Activated CD4-positive, alpha-beta T cell treated with anti-CD3 and anti-CD28 coated beads, Interleukin-2, amount 10 ng/mL, durations not matched to agents 7 days and 5 days (primary cell): ENCODE data around the gene SERPINI2. TPM values are rescaled to one million over a fixed set of nuclear protein-coding genes. Genes with fewer than 3 reads are reported as not detected.

Experiments
- CTCF ChIA-PET: fragments of 350-600 bp; sonication (Branson Sonifier 250); formaldehyde crosslinking; loops from one replicate; lab custom pipeline; 2021; ENCODE audit warnings: antibody characterized with exemption; lab: Charles Lee
- POLR2A ChIA-PET: fragments of 350-600 bp; sonication (Branson Sonifier 250); formaldehyde crosslinking; loops from one replicate; lab custom pipeline; 2021; ENCODE audit warnings: antibody characterized with exemption; lab: Charles Lee
- DNase-seq: peaks from one replicate; pipeline ENCODE4 v3.0.0-alpha.2; 2020
- H3K27ac Mint-ChIP-seq: one replicate; pipeline ENCODE4 v1.8.0; 2021; ENCODE audit warnings: mild to moderate bottlenecking, moderate library complexity, mixed read lengths
- H3K27me3 Mint-ChIP-seq: one replicate; pipeline ENCODE4 v1.8.0; 2021; ENCODE audit warnings: mixed read lengths
- H3K36me3 Mint-ChIP-seq: one replicate; pipeline ENCODE4 v1.8.0; 2021; ENCODE audit warnings: low read depth, mixed read lengths
- H3K4me1 Mint-ChIP-seq: one replicate; pipeline ENCODE4 v1.8.0; 2021; ENCODE audit warnings: mixed read lengths
- H3K4me3 Mint-ChIP-seq: one replicate; pipeline ENCODE4 v1.8.0; 2021; ENCODE audit warnings: mild to moderate bottlenecking, moderate library complexity, mixed read lengths
- H3K9me3 Mint-ChIP-seq: one replicate; pipeline ENCODE4 v1.8.0; 2021; ENCODE audit warnings: mixed read lengths
- total RNA-seq, 2 experiments: library from RNA; stranded (reverse); gene quantifications; one replicate each; pipeline ENCODE4 v1.2.3, GENCODE V29; 2021

Gene SERPINI2, protein sequence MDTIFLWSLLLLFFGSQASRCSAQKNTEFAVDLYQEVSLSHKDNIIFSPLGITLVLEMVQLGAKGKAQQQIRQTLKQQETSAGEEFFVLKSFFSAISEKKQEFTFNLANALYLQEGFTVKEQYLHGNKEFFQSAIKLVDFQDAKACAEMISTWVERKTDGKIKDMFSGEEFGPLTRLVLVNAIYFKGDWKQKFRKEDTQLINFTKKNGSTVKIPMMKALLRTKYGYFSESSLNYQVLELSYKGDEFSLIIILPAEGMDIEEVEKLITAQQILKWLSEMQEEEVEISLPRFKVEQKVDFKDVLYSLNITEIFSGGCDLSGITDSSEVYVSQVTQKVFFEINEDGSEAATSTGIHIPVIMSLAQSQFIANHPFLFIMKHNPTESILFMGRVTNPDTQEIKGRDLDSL
- not detected for total RNA-seq

DNA sequence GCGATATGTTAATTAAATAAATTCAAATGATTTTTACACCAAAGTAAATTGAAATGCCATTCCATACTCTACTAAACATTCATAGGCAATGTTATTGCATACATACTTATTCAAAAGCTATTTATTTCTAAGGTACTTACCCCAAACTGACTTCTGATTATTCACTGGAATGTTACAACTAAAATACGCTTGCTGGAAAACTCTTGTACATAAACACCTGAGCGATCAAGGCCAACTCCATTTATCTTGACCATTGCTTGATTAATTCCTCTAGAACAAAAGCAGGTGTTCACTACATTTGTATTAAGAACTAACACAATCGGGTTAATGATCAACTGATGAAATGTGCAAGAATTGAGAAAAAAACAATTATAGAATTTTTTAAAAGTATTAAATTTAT, at the start of gene SERPINI2:
Gene SERPINI2 (minus strand): TSS at position 180 of the 400 bp plus-strand sequence. CDS start 2,208 bp downstream, outside the sequence.
- Mint-ChIP-seq H3K4me3 (no peak within 1 kb of the TSS), H3K9me3 (no peaks in the 10 kb centered on the region), H3K27me3 (no peaks in the 10 kb centered on the region), H3K36me3 (no peaks in the 10 kb centered on the region), H3K27ac (no peak within 1 kb of the TSS), H3K4me1 (no peaks in the 10 kb centered on the region)
- no peak for DNase-seq
- POLR2A ChIA-PET, result no interaction called here
- CTCF ChIA-PET, result no interaction called here

DNA sequence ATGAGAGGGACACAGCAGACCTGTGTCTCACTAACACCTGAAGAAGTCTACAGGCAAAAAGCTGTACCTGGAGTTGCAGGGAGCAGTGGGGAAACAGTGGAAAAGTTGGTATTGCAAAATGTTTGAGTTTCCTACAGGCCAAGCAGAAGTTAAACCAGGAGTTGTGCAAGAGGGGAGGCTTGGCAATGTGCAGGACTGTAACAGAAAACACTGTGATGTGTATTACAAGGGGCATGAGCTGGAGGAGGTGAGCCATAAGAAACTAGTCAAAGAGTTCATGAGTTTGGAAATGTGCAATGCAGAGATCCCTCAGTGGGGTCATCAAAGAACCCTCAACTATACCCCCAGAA, 47.1 kb upstream of the SERPINI2 start:
- Mint-ChIP-seq H3K27me3 (no peaks in the 10 kb centered on the region), H3K36me3 (no peaks in the 10 kb centered on the region), H3K4me1 (no peaks in the 10 kb centered on the region), H3K27ac (no peak overlapping the region), H3K9me3 (no peaks in the 10 kb centered on the region), H3K4me3 (no peak overlapping the region)
- POLR2A ChIA-PET, result no interaction called here
- DNase-seq, result no peak
- CTCF ChIA-PET, result no interaction called here

DNA sequence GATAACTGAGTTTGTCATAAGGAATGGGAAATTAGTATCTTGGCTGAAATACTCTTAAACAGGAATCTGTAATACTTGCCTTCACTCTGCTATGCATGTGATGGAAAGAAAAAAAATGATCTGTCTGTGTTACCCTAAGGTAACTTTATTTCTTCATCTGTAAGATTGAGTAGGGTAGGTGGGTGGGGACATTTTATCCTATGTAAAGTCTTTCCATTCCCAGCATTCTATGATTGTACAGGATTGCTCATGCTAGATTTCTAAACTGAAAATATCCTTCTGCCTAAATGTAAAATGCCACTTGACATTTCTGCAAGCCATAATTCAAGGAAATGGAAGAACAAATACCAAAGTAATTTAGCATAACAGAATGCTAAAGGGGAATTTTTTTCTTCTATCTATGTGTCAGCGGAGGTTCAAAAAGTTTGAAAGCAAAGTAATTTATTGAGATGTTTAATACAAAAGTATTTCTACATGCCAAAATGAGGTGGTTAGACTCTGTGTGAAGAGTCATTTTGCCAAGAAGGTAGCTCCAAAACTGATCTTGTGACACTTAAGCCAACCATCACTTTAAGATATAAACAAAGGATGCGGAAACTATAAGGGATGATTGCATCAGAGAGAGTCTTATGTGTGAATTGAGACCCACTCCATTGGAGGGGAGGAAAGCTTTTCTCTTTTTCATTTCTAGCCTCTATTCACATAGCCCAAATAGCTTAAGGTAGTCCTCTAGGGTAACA, 46.6 kb upstream of the SERPINI2 start:
- Mint-ChIP-seq H3K4me3 (no peak overlapping the region), H3K9me3 (no peaks in the 10 kb centered on the region), H3K36me3 (no peaks in the 10 kb centered on the region), H3K27ac (no peak overlapping the region), H3K4me1 (no peaks in the 10 kb centered on the region), H3K27me3 (no peaks in the 10 kb centered on the region)
- no peak for DNase-seq
- POLR2A ChIA-PET, result no interaction called here
- CTCF ChIA-PET, result no interaction called here

DNA sequence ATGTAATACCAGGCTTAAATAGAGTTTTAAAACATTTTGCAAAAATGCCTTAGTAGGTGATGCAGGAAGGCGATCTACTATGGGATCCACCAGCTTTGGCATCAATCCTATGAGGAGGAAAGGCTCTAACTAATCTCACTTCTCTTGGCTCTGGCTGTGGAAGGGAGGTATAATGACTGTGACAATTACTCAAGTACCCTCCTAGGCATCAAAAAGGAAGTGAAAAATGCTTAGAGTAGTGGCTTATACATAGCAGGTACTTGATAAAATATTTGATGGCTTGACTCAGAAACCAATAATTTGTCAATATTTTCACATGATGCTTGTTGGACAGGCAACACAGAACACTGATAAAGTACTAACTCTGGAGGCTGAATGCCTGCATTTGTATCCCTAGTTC, 34.1 kb upstream of the SERPINI2 start:
- H3K4me1 Mint-ChIP-seq, result no peaks in the 10 kb centered on the region
- no peaks in the 10 kb centered on the region for H3K27me3 Mint-ChIP-seq
- CTCF ChIA-PET, result no interaction called here

DNA sequence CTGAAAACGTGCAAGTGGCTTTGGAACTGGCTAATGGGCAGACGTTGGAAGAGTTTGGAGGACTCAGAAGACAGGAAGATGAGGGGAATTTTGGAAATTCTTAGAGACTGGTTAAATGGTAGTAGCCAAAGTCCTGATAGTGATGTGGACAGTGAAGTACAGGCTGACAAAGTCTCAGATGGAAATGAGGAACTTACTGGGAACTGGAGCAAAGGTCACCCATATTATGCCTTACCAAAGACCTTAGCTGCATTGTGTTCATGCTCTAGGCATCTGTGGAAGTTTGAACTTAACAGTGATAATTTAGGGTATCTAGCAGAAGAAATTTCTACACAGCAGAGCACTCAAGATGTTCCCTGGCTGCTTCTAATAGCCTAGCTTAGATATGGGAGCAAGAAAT, 28.6 kb upstream of the SERPINI2 start:
- H3K9me3 Mint-ChIP-seq, result no peaks in the 10 kb centered on the region
- no peak for DNase-seq
- H3K36me3 Mint-ChIP-seq, result no peaks in the 10 kb centered on the region
- CTCF ChIA-PET, result no interaction called here
- no peak overlapping the region for H3K27ac Mint-ChIP-seq
- POLR2A ChIA-PET, result no interaction called here
- no peak overlapping the region for H3K4me3 Mint-ChIP-seq
- H3K27me3 Mint-ChIP-seq, result peaks cover 3% of the 10 kb centered on the region
- H3K4me1 Mint-ChIP-seq, result no peaks in the 10 kb centered on the region

More for the DNA sequence above, 34.1 kb upstream of the SERPINI2 start:
- H3K4me3 Mint-ChIP-seq, result no peak overlapping the region
- POLR2A ChIA-PET, result no interaction called here
- H3K9me3 Mint-ChIP-seq, result no peaks in the 10 kb centered on the region
- H3K36me3 Mint-ChIP-seq, result no peaks in the 10 kb centered on the region
- H3K27ac Mint-ChIP-seq, result no peak overlapping the region
- no peak for DNase-seq

DNA sequence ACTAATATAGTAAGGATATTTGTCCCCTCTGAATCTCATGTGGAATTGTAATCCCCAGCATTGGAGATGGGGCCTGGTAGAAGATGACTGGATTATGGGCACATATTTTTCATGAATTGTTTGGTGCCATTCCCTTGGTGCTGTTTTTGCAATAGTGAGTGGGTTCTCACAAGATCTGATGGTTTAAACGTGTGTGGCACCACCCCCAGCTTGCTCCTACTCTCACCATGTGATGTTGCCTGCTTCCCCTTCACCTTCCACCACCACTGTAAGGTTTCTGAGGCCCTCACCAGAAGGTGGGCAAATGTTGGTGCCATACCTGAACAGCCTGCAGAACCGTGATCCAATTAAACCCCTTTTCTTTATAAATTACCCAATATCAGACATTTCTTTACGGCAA, 28.1 kb upstream of the SERPINI2 start:
- Mint-ChIP-seq H3K4me3 (no peak overlapping the region), H3K36me3 (no peaks in the 10 kb centered on the region), H3K4me1 (no peaks in the 10 kb centered on the region), H3K9me3 (no peaks in the 10 kb centered on the region), H3K27me3 (peaks cover 3% of the 10 kb centered on the region), H3K27ac (no peak overlapping the region)
- ChIA-PET CTCF (no interaction called here), POLR2A (no interaction called here)
- DNase-seq, result no peak

DNA sequence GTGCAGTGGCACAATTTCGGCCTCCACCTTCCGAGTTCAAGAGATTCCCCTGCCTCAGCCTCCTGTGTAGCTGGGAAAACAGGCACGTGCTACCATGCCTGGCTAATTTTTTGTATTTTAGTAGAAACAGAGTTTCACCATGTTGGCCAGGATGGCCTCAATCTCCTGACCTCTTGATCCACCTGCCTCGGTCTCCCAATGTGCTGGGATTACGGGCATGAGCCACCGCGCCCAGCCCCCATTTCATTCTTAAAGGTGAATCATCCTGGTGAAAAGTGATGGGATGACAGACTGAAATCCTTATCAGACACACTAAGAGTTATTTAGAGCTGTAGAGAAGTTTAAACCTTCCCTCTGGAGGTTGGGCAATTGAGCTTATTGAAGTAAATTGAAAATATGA, 24.1 kb upstream of the SERPINI2 start:
- ChIA-PET CTCF (no interaction called here), POLR2A (no interaction called here)
- Mint-ChIP-seq H3K4me1 (no peaks in the 10 kb centered on the region), H3K27me3 (peaks cover 3% of the 10 kb centered on the region), H3K4me3 (no peak overlapping the region), H3K36me3 (no peaks in the 10 kb centered on the region), H3K9me3 (no peaks in the 10 kb centered on the region), H3K27ac (no peak overlapping the region)
- no peak for DNase-seq

DNA sequence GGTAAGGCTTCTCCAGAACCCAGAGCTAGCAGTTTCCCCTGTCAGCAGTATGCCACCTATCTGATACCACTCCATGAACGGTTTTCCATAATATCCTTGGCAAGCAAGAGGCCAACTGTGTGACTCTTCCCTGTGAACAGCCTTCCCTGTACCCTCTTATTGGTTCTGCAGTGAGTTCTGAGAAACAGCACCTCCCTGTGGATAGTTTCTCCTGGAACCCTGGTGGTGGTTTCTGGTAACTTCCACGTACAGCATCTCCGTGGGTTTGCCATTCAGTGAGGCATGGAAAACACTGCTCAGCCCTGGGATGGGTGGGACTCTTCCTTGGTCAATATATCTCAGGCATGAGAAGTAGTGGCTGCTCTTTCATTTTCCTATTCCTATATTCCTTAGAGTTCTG, 19.4 kb upstream of the SERPINI2 start:
- H3K4me1 Mint-ChIP-seq, result no peaks in the 10 kb centered on the region
- no peaks in the 10 kb centered on the region for H3K9me3 Mint-ChIP-seq
- no peaks in the 10 kb centered on the region for H3K27me3 Mint-ChIP-seq
- ChIA-PET CTCF (no interaction called here), POLR2A (no interaction called here)
- no peak for DNase-seq
- H3K27ac Mint-ChIP-seq, result no peak overlapping the region
- no peak overlapping the region for H3K4me3 Mint-ChIP-seq
- H3K36me3 Mint-ChIP-seq, result no peaks in the 10 kb centered on the region

DNA sequence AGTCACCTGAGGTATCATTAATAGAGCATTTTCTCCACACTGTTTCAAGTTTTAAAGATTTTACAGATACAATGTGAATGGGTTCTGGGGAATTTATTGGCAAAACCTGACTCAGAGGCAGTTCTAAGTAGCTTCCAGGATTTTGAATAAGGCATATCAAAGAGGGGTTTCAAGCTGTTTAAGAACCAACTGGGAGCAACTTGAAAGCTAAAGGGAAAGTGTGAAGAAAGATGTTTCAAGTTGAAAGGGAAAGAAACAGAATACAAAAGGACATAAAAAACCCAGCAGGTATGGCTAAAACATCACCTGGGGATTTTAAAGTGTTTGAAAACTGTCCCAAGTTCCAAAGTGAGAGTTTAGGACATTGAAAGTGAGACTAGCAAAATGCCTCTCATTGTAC, 17.8 kb upstream of the SERPINI2 start:
- no peaks in the 10 kb centered on the region for H3K36me3 Mint-ChIP-seq
- POLR2A ChIA-PET, result no interaction called here
- CTCF ChIA-PET, result no interaction called here
- H3K27me3 Mint-ChIP-seq, result no peaks in the 10 kb centered on the region
- no peak overlapping the region for H3K27ac Mint-ChIP-seq
- no peak overlapping the region for H3K4me3 Mint-ChIP-seq
- no peaks in the 10 kb centered on the region for H3K4me1 Mint-ChIP-seq
- H3K9me3 Mint-ChIP-seq, result no peaks in the 10 kb centered on the region
- DNase-seq, result no peak

DNA sequence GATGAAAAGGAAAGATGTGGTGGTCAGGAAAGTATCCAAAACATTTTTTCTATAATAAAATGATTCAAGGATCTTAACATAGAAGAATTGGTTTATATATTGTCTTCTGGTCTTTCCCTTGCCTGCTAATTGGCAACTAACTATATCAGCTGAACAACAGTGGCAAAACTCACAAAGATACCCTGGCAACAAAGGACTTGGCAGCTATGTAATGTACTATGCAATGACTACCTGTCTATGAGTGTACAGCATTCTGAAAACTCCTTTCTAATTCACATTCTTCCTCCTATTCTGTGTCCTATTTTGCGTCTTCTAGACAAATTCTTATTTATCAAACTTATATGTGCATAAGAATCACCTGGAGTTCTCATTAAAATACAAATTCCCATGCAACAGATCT, 15.7 kb upstream of the SERPINI2 start:
- CTCF ChIA-PET, result no interaction called here
- POLR2A ChIA-PET, result no interaction called here
- DNase-seq, result no peak
- Mint-ChIP-seq H3K9me3 (no peaks in the 10 kb centered on the region), H3K27ac (no peak overlapping the region), H3K27me3 (no peaks in the 10 kb centered on the region), H3K4me1 (no peaks in the 10 kb centered on the region), H3K4me3 (no peak overlapping the region), H3K36me3 (no peaks in the 10 kb centered on the region)

DNA sequence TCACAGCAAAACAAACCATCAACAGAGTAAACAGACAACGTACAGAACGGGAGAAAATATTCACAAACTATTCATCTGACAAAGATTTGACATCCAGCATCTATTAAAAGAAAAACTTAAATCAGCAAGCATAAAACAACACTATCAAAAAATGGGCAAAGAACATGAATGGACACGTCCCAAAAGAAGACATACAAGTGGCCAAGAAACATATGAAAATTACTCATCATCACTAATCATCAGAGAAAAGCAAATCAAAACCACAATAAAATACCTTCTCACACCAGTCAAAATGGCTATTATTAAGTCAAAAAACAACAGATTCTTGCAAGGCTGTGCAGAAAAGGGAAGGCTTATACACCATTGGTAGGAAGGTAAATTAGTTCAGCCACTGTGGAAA, 13.7 kb upstream of the SERPINI2 start:
- H3K27me3 Mint-ChIP-seq, result no peaks in the 10 kb centered on the region
- POLR2A ChIA-PET, result no interaction called here
- H3K4me1 Mint-ChIP-seq, result no peaks in the 10 kb centered on the region
- H3K9me3 Mint-ChIP-seq, result no peaks in the 10 kb centered on the region
- no peak for DNase-seq
- no peaks in the 10 kb centered on the region for H3K36me3 Mint-ChIP-seq
- CTCF ChIA-PET, result no interaction called here
- no peak overlapping the region for H3K4me3 Mint-ChIP-seq
- H3K27ac Mint-ChIP-seq, result no peak overlapping the region

DNA sequence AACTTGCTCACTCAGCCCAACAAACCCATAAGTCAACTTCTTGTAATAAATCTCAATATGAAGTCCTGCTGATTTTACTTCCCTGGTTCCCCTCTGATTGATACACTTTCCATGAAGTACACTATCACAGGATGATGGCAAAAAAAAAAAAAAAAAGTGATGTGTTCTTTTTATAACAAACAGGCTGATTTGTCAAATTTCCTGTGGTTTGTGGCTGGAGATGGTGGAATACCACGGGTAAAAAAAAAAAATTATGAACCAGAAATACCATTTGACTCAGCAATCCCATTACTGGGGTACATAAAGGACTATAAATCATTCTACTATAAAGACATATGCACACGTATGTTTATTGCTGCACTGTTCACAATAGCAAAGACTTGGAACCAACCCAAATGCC, 10.7 kb upstream of the SERPINI2 start:
- POLR2A ChIA-PET, result no interaction called here
- no peaks in the 10 kb centered on the region for H3K4me1 Mint-ChIP-seq

DNA sequence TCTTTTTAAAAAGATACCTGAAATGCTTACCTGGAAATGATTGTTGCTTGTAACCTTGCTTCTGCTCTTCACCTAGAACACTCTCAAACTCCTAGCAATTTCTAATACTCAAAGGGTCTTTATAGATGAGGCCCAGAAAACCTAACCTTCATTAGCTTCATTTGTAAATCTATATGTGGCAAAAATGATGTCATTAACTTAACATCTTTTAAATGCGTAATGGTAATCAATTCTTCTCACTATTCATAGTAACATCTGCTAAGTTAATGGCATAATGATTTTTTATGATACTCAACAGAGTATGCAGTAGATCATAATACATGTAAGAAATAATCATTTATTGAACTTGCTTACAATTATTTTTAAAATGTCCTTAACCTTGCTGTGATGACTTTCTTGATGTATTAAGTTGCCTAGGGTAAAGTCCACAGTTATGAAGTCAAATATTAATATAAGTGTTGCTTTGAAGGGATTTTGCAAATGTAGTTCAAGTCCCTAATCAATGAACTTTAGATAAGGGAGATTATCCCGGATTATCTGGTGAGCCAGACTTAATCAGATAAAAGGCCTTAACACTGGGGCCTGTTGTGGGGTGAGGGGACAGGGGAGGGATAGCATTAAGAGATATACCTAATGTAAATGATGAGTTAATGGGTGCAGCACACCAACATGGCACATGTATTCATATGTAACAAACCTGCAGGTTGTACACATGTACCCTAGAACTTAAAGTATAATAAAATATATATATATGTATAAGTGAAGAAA, 10.1 kb upstream of the SERPINI2 start:
- no peaks in the 10 kb centered on the region for H3K27me3 Mint-ChIP-seq
- no peaks in the 10 kb centered on the region for H3K4me1 Mint-ChIP-seq
- no peak for DNase-seq
- CTCF ChIA-PET, result no interaction called here
- H3K9me3 Mint-ChIP-seq, result no peaks in the 10 kb centered on the region
- H3K27ac Mint-ChIP-seq, result no peak overlapping the region
- POLR2A ChIA-PET, result no interaction called here
- H3K36me3 Mint-ChIP-seq, result no peaks in the 10 kb centered on the region
- no peak overlapping the region for H3K4me3 Mint-ChIP-seq

More for the DNA sequence above, 10.7 kb upstream of the SERPINI2 start:
- CTCF ChIA-PET, result no interaction called here
- Mint-ChIP-seq H3K9me3 (no peaks in the 10 kb centered on the region), H3K27me3 (no peaks in the 10 kb centered on the region), H3K36me3 (no peaks in the 10 kb centered on the region), H3K4me3 (no peak overlapping the region), H3K27ac (no peak overlapping the region)
- no peak for DNase-seq
